NOMO-1 treated with DMSO at 0.1 percent for 48 hours (cell line): ENCODE data around the gene AANAT.

Experiments
- DNase-seq: peaks from one replicate; lab custom pipeline; 2025; ENCODE audit not compliant: unreplicated experiment; lab: John Stamatoyannopoulos, UW

The AANAT gene

DNA sequence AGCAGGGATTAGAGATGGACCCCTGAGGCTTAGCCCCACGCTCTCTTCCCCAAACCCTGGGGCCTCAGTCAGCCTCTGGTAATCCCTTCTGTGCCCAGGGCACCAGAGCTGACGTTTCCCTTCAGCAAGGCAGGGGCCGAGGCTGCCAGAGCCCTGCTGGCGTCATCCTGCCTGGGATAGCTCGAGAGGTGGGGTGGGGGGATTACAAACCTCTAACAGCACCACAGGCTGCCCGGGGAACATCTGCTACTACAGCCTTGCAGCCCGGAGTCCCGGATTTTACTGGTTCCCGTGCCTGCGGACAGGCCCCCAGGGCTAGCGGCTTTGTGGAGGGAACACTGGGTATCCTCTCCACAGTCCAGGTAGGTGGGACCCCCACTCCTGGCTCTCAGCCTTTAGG, at the start of gene AANAT:
TSS of gene AANAT (plus strand) at position 238 of the 400 bp plus-strand sequence. CDS start 1,144 bp downstream, outside the sequence.
- no peak for DNase-seq

DNA sequence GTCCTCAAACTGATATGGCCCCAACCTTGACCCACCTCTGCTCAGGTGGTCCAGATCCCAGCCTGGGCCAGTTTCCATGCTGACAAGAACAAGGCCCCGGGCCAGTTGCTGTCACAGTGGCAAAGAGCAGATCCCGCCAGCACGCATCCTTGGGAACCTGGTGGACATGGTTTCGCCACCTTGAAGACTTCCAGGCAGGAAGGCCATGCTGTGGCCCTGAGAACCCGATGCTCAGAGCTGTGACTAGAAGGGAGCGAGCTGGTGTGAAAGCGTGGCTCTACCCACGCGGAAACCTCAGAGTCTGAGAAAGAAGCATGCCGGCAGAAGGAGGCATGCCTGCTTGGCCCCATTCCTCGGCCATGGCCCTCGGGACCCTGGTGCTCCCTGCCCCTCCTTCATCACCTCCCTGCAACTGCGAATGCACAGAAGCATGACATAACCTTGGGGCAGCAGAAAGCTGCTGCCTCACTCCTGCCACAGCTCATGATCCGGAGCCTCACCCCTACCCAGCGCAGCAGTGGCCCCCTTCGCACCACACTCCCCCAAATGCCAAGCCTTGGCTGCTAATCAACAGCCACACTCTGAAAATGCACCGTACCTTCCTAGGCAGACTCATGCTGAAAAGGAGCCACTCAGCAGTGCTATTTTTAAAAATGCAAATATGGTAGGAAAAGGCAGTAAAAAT, 47.7 kb upstream of the AANAT start:
- DNase-seq = no peak

DNA sequence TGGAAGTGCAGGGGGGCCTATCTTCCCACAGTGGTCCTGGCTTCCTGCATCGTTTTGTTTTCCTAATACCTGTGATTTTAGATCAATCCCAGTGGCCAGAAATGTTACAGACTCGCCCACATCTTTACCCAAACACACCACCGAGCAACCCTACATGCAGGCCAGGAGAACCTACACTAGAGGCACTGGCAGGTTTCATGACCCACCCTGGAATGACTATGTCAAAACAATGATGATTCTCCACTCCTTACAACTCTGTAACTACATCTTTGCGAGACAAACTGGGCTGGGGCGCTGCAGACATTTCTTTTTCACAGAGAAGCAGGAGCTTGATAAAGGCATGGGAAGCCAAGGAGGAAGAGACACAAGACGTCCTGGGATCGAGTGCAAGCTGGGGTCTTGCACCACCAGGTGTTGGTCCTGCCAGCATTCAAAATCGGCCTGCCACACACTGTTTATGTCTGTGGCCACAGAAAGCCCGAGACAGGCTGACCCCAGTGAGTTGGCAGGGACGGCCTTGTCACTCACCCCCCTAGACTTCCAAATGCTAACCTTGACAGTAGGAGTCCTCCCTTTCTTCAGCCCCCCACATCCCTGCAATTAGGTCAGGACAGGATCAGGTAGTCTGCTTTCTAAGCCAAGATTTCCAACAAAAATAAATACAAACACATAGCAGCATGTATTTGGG, 46.9 kb upstream of the AANAT start:
- no peak for DNase-seq

DNA sequence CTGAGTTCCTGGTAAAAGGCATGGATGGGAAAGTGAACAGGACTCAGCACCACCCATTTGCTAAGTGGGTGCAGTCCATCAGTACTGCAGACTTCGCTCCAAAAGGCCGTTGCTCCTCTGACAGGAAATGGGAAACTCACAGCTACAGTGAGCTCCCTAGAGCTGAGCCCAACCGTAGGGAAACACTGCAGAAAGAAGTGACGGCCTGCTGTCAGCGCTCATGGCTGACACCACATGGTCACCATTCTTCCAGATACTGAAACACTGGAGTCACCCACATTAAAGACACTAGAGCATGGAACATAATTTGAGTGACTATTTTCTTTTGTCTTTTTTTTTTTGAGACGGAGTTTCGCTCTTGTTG, 46.4 kb upstream of the AANAT start:
- no peak for DNase-seq

DNA sequence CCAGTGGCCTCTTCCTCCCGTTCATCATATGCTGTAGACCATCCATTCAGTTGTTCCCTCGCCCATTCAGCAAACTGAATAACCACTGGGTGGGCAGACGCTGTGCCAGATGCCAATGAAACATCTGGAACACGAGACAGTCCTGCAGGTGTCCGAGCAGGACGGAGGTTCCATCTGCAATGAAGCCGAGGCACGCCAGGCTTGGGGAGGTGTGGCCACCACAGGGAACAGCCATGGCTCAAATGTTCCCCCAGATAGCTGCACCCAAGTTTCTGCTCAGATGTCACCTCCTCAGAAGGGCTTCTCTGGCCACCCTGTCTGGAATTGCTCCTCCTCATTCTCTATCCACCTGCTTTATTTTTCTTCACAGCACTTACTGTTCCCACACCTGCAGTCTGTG, 45.0 kb upstream of the AANAT start:
- DNase-seq = no peak

DNA sequence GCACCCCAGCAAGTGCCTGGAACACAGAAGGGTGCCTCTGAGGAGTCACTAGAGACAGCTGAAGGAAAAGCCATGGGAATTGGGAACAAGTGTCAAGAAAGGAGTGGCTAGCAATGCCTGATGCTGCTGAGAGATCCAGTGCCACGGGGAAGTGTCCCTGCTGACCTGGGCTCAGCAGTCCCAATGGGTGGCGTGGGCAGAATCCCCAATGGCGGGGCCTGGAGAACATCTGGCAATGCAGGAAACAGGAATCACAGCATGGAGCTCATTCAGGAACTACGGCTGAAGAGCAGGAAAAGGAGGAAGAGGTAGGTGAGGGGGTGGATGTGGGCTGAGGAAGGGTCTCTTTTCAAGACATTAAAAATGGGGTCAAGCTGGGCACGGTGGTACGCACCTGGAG, 44.5 kb upstream of the AANAT start:
- no peak for DNase-seq

DNA sequence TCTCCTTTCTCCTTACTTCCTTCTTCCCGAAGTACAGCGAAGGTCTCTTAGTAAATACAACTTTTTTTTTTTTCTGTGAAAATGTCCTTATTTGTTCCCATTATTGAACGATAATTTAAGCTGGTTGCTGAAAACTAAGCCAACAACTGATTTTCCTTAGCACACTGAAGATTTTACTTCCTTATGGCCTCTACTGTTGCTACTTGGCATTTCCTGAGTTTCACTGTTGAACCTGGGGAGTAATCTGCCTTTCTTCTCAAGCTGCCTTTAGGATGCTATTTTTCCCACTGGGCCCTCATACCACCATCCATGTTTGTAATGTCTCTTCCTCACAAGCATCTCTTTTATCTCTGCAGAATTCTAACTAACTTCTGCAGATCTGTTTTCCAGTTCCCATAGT, 40.5 kb upstream of the AANAT start:
- no peak for DNase-seq

DNA sequence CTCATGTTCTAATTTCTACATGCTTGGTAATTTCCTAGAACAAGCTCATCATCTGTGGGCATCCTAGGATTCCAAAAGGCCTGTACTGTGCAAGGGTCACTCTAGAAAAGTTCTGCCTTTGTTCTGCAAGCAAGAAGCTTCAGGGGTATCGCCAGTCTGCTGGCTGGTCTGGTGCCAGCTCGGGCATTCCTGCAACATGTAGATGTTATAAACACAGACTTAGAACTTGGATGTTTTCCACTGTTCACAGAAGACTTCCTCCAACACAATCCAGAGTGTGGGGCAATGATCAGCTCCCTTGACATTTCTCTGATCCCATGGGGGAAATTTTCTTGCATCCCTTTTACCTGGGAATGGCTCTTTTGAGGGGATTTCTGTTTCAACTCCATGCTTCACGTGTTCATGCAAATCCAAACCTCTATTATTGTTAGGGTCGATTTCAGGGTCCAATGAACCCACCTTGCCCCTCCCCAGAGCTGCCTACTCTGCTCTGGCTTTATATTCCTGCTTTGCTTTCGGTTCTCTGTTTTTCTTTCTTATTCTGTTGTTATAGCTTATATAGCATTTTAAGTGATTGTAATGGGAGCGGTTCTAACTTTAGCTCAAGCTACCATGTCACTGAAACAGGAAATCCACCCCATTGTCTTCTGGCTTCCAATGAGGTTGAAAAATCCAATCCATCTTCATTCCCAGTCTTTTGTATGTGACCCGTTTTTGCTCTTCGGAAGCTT, 39.7 kb upstream of the AANAT start:
- peak; percentile 21 for DNase-seq

DNA sequence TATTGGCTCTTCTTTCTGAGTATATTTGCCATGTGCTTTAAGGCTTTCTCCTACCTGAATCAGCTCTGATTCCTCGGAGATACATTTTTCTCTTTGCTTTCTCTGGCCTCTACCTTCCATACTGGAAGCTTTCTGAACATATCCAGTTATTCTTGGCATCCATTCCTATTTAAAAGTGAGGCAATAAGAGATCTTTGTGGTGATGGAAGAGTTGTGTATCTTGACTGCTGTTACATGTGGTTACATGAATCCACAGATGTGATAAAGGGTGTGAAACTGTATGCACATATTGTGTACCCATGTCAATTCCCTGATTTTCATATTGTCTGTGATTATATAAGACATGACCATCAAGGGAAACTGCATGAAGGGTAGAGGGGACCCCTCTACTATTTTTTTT, 38.9 kb upstream of the AANAT start:
- no peak for DNase-seq

DNA sequence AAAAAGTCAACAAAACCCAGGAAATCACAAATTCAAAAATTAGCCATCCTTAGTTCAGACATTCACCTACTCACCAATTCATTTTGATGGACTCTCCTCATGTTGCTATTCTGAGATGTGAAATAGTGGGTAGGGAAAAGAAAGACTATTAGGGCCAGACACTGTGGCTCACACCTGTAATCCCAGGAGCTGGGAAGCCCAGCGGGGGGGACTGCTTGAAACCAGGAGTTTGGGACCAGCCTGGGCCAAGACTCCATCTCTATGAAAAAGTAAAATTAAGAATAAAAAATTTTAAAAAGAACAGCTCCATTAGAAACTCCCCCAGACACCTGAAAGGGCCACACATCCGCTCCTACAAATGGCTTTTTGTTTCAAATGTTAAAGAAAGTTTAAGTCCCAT, 35.9 kb upstream of the AANAT start:
- DNase-seq = no peak

DNA sequence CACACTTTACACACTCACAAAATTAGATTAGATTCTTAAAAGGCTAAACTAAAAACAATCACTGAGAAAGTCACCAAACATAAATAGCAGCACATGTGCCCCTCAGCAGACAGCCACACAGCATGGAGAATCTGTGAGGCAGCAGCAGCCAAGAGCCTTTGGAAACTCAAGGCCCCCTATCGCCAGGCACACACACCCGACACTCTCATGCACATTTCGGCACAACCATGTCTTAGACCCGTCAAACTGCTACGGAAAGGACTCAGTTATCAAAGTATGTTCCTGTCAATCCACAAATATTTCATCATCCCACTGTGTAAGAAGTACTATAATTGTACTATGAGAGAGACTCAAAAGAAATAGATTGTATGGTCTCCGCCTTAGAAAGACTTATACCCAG, 35.4 kb upstream of the AANAT start:
- no peak for DNase-seq

DNA sequence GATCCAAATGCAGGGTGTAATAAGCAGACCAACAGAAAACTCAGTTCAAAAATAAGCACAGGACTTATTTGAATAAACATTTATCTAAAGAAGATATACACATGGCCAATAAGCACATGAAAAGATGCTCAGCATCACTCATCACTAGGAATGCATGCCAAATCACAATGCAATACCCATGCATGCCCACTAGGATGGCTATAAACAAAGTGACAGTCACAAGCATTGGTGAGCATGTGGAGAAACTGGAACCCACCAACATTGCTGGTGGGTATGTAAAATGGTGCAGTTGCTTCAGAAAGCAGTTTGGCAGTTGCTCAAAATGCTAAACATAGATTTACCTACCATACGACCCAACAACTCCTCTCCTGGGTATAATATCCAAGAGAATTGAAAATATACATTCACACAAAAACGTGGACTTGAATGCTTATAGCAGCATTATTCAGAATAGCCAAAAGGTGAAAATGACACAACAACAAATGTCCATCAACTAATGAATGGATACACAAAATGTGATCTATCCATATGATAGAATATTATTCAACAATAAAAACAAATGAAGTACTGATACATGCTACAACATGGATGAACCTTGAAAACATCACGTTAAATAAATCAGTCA, 34.6 kb upstream of the AANAT start:
- DNase-seq = no peak

DNA sequence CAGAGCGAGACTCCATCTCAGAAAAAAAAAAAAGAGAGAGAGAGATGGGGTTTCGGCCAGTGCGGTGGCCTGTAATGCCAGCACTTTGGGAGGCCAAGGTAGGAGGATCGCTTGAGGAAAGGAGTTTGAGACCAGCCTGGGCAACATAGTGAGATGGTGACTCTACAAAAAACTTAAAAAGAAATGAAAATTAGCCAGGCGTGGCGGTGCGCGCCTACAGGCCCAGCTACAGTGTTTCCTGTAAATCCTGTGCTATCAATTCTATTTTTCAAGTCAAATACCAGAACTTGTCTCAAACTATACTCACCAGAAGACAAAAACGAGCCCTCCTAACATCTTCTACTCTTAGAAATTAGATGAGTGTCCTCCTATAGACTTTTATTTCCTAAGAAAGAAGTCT, 33.7 kb upstream of the AANAT start:
- no peak for DNase-seq

DNA sequence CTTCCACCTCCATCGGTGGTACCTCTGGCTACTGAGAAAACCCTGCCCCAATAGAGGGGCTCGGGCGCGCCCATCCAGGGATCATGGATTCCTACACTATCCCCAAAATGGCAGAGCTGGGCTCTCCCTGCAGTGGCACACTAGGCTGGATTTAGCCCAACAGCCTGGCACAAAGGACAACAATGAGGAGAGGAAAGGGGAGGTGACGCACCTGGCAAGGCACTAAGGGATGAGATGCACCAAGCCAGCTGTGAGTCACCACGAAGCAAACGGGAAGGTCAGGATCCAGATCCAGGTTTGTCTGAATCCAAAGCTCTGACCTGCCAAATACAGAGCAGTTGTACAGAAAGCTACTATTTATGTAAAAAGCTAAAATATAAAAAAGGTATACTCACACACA, 32.5 kb upstream of the AANAT start:
- no peak for DNase-seq

DNA sequence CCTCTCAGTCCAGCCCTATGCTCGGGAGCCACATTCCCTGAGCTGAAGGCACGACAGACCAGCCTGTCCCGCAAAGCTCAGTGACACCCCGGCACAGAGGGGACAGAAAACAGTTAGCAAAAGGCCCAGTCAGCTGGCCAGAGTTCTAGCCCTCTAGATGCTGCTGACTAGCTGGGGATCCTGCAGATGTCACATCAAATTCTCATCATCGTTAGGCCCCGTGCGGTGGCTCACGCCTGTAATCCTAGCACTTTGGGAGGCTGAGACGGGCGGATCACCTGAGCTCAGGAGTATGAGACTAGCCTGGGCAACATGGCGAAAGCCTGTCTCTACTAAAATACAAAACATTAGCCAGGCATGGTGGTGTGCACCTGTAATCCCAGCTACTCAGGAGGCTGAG, 31.7 kb upstream of the AANAT start:
- no peak for DNase-seq

DNA sequence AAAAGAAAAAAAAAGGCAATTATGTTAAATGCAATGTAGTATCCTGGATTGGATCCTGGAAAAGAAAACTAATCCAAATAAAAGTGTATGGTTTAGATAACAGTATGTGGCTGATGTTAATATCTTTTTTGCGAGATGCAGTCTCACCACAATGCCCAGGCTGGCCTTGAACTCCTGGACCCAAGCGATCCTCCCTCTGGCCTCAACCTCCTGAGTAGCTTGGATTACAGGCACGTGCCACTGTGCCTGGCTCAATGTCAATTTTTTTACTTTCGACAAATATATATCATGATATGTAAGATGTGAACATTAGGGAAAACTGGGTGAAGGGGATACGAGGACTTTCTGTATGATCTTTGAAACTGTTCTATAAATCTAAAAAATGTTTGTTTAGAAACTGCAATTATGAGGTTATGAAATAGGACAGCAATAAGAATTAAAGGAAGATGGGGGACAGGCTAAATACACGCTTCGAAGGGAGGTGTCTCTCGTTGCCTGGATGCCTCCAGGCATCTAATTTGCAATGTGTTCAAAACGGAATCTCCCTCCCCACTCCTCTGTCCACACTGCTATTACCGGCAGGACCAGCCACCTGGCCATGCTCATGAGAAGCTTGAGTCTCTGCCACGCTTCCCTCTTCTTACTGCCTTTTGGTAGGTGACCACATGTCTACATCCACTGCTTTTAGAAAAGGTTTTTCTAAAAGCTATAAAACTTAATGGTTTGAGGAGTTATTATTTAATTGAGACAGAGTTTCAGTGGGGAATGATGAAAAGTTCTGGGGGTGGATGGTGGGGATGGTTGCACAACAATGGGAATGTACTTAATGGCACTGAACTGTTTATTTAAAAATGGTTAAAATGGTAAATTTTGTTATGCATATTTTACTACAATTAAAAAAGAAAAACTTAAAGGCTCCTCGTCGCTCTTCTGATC, 29.7 kb upstream of the AANAT start:
- DNase-seq = no peak

DNA sequence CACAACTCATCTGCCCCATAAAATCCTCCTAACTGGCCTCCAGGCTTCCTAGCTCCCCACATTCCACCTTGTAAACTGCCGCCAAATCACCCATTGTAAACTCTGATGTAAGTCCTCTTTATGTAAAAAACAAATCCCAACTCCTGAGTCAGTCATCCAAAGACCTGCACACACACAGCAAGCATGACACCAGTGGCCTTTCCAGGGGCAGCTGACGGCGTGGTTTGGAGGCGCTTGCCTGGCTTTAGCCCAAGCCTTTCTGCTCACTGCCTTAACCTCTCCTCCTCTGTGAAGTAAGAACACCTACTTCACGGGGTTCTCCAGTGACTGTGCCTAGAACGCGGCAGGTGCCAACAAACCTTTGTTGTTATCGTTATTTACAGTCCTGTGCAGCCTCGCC, 28.5 kb upstream of the AANAT start:
- no peak for DNase-seq

DNA sequence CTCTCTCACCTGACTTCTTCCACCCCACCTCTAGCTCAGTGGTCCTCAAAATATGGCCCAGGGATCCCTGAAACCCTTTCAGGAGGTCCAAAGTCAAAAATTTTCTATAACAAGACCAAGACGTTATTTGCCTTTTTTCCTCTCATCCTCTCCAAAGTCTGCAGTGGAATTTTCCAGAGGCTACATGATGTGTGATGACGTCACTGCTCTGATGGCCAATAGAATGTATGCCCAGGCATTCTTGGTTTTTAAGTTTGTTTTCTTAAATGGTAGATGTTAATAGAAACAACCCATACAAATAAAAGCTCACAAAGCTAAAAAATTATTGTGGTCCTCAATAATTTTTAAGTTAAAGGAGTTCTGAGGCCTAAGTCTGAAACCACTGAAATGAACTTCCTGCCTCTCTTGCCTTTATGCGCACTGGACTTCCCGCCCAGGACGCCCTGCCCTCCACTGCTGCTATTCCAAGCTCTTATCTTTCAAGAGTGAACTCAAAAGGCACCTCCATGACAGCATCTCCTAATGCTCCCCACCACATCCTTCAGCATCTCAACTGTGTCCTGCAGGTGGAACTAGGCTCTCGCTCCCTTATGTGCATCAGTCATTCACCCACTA, 28.0 kb upstream of the AANAT start:
- DNase-seq = no peak

DNA sequence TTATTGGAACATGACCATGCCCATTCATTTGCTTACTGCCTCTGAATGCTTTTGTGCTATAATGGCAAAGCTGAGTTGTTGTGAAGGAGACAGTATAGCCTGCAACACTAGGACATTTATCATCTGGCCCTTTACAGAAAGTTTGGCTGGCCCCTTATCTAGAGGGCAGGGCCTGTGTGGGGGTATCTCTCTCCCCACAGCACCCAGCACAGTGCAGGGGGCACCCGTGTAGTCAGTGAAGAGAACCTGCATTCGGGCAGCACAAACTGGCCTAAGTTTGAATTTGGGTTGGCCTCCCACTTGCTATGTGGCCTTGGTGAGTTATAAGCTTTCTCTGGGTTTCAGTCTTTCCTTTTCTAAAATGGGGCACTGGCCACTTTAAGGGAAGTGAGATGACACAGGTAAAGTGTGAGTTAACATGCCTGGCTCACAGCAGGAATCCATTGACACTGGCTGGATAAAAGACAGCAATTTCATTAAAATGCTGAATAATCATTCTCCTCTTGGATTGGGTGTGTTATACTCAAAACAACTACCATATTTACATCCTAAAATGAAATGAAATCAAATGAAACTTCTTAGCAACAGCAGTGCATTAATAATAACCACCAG, 26.5 kb upstream of the AANAT start:
- no peak for DNase-seq
